Natural killer cell (primary cell): ENCODE data around the gene APC. TPM values are rescaled to one million over a fixed set of nuclear protein-coding genes. Genes with fewer than 3 reads are reported as not detected.
"Not testable (repeated sequence)": the region's sequence is repeated elsewhere in the genome, so short reads cannot be mapped to it uniquely, and the experiment has no call there.

ENCODE experiments used
- ATAC-seq, 3 donors: fragments of 150-1000 bp in 2 of 3; fragments of 200-7000 bp in 1 of 3; cut with Tn5 transposase; 1 replicate in 1 of 3; 2 replicates in 2 of 3; pipeline ENCODE4 v1.10.0; 2021; ENCODE audit warnings: mild to moderate bottlenecking in 2 of 3, moderate library complexity in 2 of 3
- DNase-seq, 2 donors: peaks; one replicate each; pipeline versions ENCODE4 v3.0.0 to v3.0.0-alpha.2; 2013 to 2021; ENCODE audit warnings: mixed read lengths in 1 of 2
- H3K27ac ChIP-seq: one replicate; pipeline ENCODE4 v1.5.1; 2013; ENCODE audit warnings: mild to moderate bottlenecking, low read length
- H3K27me3 ChIP-seq: one replicate; pipeline ENCODE4 v1.6.1; 2013; ENCODE audit warnings: low read length; ENCODE audit not compliant: control insufficient read depth, insufficient read depth
- H3K36me3 ChIP-seq: one replicate; pipeline ENCODE4 v1.6.1; 2013; ENCODE audit warnings: low read length; ENCODE audit not compliant: control insufficient read depth, insufficient read depth
- H3K4me1 ChIP-seq: one replicate; pipeline ENCODE4 v1.6.1; 2013; ENCODE audit warnings: low read length; ENCODE audit not compliant: control insufficient read depth, insufficient read depth
- H3K4me3 ChIP-seq: one replicate; pipeline ENCODE4 v1.5.1; 2013; ENCODE audit warnings: low read length
- H3K9me3 ChIP-seq: one replicate; pipeline ENCODE4 v1.6.1; 2013; ENCODE audit warnings: low read length; ENCODE audit not compliant: control insufficient read depth, insufficient read depth
- H3K27ac Mint-ChIP-seq, 2 donors: one replicate each; pipeline ENCODE4 v1.8.0; 2022; ENCODE audit warnings: mild to moderate bottlenecking in 2 of 2, mixed read lengths in 2 of 2, moderate library complexity in 1 of 2
- H3K27me3 Mint-ChIP-seq, 2 donors: one replicate each; pipeline ENCODE4 v1.8.0; 2022; ENCODE audit warnings: low read depth in 2 of 2, mixed read lengths in 2 of 2
- H3K36me3 Mint-ChIP-seq: one replicate; pipeline ENCODE4 v1.8.0; 2022; ENCODE audit warnings: mixed read lengths
- H3K4me1 Mint-ChIP-seq, 2 donors: one replicate each; pipeline ENCODE4 v1.8.0; 2022; ENCODE audit warnings: mixed read lengths in 2 of 2
- H3K4me3 Mint-ChIP-seq: one replicate; pipeline ENCODE4 v1.8.0; 2022; ENCODE audit warnings: mild to moderate bottlenecking, moderate library complexity, mixed read lengths
- H3K9me3 Mint-ChIP-seq, 2 donors: one replicate each; pipeline ENCODE4 v1.8.0; 2022; ENCODE audit warnings: mixed read lengths in 2 of 2
- WGBS: methylation state at CpG from one replicate; pipeline ENCODE4 v1.1.7; 2013; ENCODE audit warnings: missing lambda C conversion rate; ENCODE audit not compliant: insufficient coverage; 5-methylcytosine and 5-hydroxymethylcytosine counted together
- intact Hi-C: fragments of 100-400 bp; cut with micrococcal nuclease; formaldehyde crosslinking; loops from one replicate; pipeline ENCODE4 v1.14.2; 2022
- total RNA-seq, 4 donors: library from RNA; stranded (reverse); fragments of 120-200 nt in 1 of 4; gene quantifications; one replicate each; pipeline versions ENCODE4 v1.2.3 to v1.2.4, GENCODE V29; 2013 to 2022
- TF ChIP-seq, protein P1 (sequence below): fragments of 200-600 bp; IDR thresholded peaks from one replicate; pipeline ENCODE4 v1.8.0; 2022; ENCODE audit warnings: antibody characterized with exemption

APC gene
- total RNA-seq, 3 donors from 2014 or later (not counting 1 experiment from before 2014, with no cell fraction given): 40.1 to 52.3 (median 49.0) TPM

DNA sequence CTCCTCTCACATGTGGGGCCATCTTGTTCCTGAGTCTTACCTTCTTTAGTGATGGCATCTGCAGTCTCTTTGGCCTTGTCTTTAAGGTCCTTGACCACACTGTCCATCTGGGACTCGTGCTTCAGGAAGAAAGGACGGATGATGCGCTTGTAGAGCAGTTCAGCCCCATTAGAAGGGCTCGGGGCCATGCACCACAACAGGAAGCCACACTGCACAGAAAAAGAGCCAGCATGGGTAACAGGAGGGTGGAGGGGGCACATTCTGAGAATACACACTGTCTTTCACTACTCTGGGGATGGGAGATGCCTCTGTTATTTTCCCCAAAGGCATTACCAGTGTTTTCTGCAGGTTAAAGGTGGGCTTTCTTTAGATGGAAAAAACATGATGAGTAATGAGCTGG lies 149.3 kb downstream of the APC start:
- peak overlapping the region; percentile 41 for H3K27ac ChIP-seq

DNA sequence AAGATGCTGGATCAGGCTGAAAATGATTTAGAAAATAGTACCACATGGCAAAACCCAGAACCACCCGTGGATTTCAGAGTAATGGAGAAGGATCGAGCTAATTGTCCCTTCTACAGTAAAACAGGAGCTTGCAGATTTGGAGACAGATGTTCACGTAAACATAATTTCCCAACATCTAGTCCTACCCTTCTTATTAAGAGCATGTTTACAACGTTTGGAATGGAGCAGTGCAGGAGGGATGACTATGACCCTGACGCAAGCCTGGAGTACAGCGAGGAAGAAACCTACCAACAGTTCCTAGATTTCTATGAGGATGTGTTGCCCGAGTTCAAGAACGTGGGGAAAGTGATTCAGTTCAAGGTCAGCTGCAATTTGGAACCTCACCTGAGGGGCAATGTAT lies 154.4 kb downstream of the APC start:
- 95% methylated on average over 7 of the region's 8 CpGs for WGBS
- H3K27me3 Mint-ChIP-seq, H3K9me3 Mint-ChIP-seq, DNase-seq, H3K27ac ChIP-seq, ATAC-seq, H3K27me3 ChIP-seq, H3K9me3 ChIP-seq, H3K4me3 ChIP-seq, H3K36me3 Mint-ChIP-seq, intact Hi-C loops, H3K4me3 Mint-ChIP-seq: not testable (repeated sequence)
- Histone ChIP-seq H3K4me1 (peaks cover 14% of the 10 kb centered on the region), H3K36me3 (peaks cover 31% of the 10 kb centered on the region)
- Mint-ChIP-seq H3K4me1 (peaks cover 23 to 27% of the 10 kb centered on the region in 2 donors), H3K27ac (peak overlapping the region in 1 of 2 donors; percentile 8)

More for the DNA sequence above, 149.3 kb downstream of the APC start:
- TF ChIP-seq, protein P1, sequence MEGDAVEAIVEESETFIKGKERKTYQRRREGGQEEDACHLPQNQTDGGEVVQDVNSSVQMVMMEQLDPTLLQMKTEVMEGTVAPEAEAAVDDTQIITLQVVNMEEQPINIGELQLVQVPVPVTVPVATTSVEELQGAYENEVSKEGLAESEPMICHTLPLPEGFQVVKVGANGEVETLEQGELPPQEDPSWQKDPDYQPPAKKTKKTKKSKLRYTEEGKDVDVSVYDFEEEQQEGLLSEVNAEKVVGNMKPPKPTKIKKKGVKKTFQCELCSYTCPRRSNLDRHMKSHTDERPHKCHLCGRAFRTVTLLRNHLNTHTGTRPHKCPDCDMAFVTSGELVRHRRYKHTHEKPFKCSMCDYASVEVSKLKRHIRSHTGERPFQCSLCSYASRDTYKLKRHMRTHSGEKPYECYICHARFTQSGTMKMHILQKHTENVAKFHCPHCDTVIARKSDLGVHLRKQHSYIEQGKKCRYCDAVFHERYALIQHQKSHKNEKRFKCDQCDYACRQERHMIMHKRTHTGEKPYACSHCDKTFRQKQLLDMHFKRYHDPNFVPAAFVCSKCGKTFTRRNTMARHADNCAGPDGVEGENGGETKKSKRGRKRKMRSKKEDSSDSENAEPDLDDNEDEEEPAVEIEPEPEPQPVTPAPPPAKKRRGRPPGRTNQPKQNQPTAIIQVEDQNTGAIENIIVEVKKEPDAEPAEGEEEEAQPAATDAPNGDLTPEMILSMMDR: no peak
- intact Hi-C loops: no loop called here
- DNase-seq (peak in 1 of 2 donors; percentile 26), ATAC-seq (peak; percentile 61 to 84 (median 67))
- H3K27me3 Mint-ChIP-seq: no peaks in the 10 kb centered on the region
- Histone ChIP-seq H3K4me3 (no peak overlapping the region), H3K36me3 (peaks cover 38% of the 10 kb centered on the region), H3K27me3 (no peaks in the 10 kb centered on the region), H3K4me1 (peaks cover 18% of the 10 kb centered on the region), H3K9me3 (no peaks in the 10 kb centered on the region)
- peaks cover 23 to 32% of the 10 kb centered on the region in 2 donors for H3K4me1 Mint-ChIP-seq
- no peaks in the 10 kb centered on the region for H3K9me3 Mint-ChIP-seq
- peak overlapping the region; percentile 63 to 74 for H3K27ac Mint-ChIP-seq
- H3K36me3 Mint-ChIP-seq: peaks cover 1% of the 10 kb centered on the region
- peak overlapping the region; percentile 18 for H3K4me3 Mint-ChIP-seq
- WGBS: 19% methylated on average over 4 of the region's 4 CpGs

DNA sequence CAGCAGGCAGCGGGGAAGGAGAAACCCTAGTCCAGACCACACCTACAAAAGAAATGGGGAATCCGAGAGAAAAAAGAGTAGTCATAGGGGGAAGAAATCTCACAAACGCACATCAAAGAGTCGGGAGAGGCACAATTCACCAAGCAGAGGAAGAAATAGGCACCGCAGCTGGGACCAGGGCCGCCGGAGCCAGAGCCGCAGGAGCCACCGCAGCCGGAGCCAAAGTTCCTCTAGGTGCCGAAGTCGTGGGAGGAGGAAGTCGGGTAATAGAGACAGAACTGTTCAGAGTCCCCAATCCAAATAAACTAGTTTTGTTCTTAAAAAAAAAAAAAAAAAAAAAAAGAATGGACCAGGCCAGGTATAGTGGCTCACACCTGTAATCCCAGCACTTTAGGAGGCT lies 155.1 kb downstream of the APC start:
- H3K4me3 Mint-ChIP-seq: no peak overlapping the region
- no peaks in the 10 kb centered on the region for H3K9me3 ChIP-seq
- peaks cover 9% of the 10 kb centered on the region for H3K36me3 Mint-ChIP-seq
- H3K27ac ChIP-seq: no peak overlapping the region
- peaks cover 34% of the 10 kb centered on the region for H3K36me3 ChIP-seq
- H3K27me3 Mint-ChIP-seq: no peaks in the 10 kb centered on the region
- ATAC-seq (no peak), DNase-seq (no peak)
- peaks cover 13% of the 10 kb centered on the region for H3K4me1 ChIP-seq
- WGBS: 88% methylated on average over 9 of the region's 13 CpGs
- H3K4me3 ChIP-seq: no peak overlapping the region
- H3K27me3 ChIP-seq: no peaks in the 10 kb centered on the region
- peak overlapping the region in 1 of 2 donors; percentile 46 for H3K27ac Mint-ChIP-seq
- no peaks in the 10 kb centered on the region for H3K9me3 Mint-ChIP-seq
- H3K4me1 Mint-ChIP-seq: peaks cover 18 to 27% of the 10 kb centered on the region in 2 donors
- intact Hi-C loops: no loop called here
- TF ChIP-seq, protein P1: no peak

DNA sequence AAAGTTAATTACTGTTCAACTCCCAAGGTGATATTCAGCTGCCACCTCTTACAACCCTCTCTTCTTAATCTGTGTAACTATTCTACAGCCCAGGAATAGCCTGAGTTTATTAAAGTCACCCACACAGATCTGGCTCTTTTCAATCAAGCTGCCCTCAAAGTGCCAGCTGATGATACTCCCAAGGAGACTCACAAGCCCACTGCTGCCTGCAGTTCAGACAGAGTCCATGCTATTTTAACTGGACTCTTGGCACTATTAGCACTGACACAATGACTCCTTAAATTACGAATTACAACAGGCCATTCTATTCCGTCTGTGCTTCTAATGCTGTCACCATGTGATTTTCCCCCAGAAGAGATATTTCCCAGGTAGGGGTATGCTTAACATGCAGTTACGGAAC lies 158.0 kb downstream of the APC start:
- intact Hi-C loops: no loop called here
- Histone ChIP-seq H3K36me3 (peaks cover 57% of the 10 kb centered on the region), H3K9me3 (no peaks in the 10 kb centered on the region), H3K27ac (no peak overlapping the region), H3K4me3 (no peak overlapping the region), H3K4me1 (no peaks in the 10 kb centered on the region), H3K27me3 (no peaks in the 10 kb centered on the region)
- DNase-seq (no peak), ATAC-seq (no peak)
- H3K9me3 Mint-ChIP-seq: no peaks in the 10 kb centered on the region
- H3K27ac Mint-ChIP-seq: peak overlapping the region in 1 of 2 donors; percentile 47
- WGBS: 98% methylated on average over 3 of the region's 3 CpGs
- TF ChIP-seq, protein P1: no peak
- H3K4me1 Mint-ChIP-seq: peaks cover 6 to 19% of the 10 kb centered on the region in 2 donors
- no peaks in the 10 kb centered on the region for H3K27me3 Mint-ChIP-seq
- peaks cover 9% of the 10 kb centered on the region for H3K36me3 Mint-ChIP-seq
- H3K4me3 Mint-ChIP-seq: no peak overlapping the region

Other genes starting within 250 kb of the APC start
- gene SRP19, start 123.4 kb downstream of the APC start, total RNA-seq: 10 to 100 TPM; 52.8 to 58.5 (median 54.7) TPM
- gene REEP5, start 184.3 kb downstream of the APC start, total RNA-seq: 10 to 100 TPM; 42.8 to 46.5 (median 46.5) TPM
- gene DCP2, start 238.9 kb downstream of the APC start, total RNA-seq: 10 to 100 TPM; 69.3 to 82.9 (median 76.7) TPM